Fibroblast of skin of right quadriceps (primary cell): ENCODE results near the gene CEACAM5.
"Not testable (repeated sequence)": the region's sequence is repeated elsewhere in the genome, so short reads cannot be mapped to it uniquely, and the experiment has no call there.

ENCODE experiments used
- DNase-seq: peaks from one replicate; pipeline ENCODE4 v3.0.0-alpha.2; 2013

Gene CEACAM5

DNA sequence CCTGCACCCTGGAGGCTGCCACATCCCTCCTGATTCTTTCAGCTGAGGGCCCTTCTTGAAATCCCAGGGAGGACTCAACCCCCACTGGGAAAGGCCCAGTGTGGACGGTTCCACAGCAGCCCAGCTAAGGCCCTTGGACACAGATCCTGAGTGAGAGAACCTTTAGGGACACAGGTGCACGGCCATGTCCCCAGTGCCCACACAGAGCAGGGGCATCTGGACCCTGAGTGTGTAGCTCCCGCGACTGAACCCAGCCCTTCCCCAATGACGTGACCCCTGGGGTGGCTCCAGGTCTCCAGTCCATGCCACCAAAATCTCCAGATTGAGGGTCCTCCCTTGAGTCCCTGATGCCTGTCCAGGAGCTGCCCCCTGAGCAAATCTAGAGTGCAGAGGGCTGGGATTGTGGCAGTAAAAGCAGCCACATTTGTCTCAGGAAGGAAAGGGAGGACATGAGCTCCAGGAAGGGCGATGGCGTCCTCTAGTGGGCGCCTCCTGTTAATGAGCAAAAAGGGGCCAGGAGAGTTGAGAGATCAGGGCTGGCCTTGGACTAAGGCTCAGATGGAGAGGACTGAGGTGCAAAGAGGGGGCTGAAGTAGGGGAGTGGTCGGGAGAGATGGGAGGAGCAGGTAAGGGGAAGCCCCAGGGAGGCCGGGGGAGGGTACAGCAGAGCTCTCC, 6.9 kb upstream of the CEACAM5 start:
- no peak for DNase-seq

DNA sequence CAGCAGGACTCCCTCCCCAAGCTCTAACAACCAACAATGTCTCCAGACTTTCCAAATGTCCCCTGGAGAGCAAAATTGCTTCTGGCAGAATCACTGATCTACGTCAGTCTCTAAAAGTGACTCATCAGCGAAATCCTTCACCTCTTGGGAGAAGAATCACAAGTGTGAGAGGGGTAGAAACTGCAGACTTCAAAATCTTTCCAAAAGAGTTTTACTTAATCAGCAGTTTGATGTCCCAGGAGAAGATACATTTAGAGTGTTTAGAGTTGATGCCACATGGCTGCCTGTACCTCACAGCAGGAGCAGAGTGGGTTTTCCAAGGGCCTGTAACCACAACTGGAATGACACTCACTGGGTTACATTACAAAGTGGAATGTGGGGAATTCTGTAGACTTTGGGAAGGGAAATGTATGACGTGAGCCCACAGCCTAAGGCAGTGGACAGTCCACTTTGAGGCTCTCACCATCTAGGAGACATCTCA, 6.2 kb upstream of the CEACAM5 start:
- peak; percentile 34 for DNase-seq

DNA sequence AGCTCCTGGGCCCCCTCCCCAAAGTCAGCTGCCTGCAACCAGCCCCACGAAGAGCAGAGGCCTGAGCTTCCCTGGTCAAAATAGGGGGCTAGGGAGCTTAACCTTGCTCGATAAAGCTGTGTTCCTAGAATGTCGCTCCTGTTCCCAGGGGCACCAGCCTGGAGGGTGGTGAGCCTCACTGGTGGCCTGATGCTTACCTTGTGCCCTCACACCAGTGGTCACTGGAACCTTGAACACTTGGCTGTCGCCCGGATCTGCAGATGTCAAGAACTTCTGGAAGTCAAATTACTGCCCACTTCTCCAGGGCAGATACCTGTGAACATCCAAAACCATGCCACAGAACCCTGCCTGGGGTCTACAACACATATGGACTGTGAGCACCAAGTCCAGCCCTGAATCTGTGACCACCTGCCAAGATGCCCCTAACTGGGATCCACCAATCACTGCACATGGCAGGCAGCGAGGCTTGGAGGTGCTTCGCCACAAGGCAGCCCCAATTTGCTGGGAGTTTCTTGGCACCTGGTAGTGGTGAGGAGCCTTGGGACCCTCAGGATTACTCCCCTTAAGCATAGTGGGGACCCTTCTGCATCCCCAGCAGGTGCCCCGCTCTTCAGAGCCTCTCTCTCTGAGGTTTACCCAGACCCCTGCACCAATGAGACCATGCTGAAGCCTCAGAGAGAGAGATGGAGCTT, 4.7 kb upstream of the CEACAM5 start:
- no peak for DNase-seq

DNA sequence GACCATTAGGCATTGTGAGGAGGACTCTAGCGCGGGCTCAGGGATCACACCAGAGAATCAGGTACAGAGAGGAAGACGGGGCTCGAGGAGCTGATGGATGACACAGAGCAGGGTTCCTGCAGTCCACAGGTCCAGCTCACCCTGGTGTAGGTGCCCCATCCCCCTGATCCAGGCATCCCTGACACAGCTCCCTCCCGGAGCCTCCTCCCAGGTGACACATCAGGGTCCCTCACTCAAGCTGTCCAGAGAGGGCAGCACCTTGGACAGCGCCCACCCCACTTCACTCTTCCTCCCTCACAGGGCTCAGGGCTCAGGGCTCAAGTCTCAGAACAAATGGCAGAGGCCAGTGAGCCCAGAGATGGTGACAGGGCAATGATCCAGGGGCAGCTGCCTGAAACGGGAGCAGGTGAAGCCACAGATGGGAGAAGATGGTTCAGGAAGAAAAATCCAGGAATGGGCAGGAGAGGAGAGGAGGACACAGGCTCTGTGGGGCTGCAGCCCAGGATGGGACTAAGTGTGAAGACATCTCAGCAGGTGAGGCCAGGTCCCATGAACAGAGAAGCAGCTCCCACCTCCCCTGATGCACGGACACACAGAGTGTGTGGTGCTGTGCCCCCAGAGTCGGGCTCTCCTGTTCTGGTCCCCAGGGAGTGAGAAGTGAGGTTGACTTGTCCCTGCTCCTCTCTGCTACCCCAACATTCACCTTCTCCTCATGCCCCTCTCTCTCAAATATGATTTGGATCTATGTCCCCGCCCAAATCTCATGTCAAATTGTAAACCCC, 2.8 kb upstream of the CEACAM5 start:
- DNase-seq = peak; percentile 9

DNA sequence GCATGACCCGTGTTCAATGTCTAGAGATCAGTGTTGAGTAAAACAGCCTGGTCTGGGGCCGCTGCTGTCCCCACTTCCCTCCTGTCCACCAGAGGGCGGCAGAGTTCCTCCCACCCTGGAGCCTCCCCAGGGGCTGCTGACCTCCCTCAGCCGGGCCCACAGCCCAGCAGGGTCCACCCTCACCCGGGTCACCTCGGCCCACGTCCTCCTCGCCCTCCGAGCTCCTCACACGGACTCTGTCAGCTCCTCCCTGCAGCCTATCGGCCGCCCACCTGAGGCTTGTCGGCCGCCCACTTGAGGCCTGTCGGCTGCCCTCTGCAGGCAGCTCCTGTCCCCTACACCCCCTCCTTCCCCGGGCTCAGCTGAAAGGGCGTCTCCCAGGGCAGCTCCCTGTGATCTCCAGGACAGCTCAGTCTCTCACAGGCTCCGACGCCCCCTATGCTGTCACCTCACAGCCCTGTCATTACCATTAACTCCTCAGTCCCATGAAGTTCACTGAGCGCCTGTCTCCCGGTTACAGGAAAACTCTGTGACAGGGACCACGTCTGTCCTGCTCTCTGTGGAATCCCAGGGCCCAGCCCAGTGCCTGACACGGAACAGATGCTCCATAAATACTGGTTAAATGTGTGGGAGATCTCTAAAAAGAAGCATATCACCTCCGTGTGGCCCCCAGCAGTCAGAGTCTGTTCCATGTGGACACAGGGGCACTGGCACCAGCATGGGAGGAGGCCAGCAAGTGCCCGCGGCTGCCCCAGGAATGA, 1.5 kb upstream of the CEACAM5 start:
- peak; percentile 9 for DNase-seq

DNA sequence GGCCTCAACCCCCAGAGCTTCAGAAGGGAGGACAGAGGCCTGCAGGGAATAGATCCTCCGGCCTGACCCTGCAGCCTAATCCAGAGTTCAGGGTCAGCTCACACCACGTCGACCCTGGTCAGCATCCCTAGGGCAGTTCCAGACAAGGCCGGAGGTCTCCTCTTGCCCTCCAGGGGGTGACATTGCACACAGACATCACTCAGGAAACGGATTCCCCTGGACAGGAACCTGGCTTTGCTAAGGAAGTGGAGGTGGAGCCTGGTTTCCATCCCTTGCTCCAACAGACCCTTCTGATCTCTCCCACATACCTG, 969 bp upstream of the CEACAM5 start:
- DNase-seq = no peak

DNA sequence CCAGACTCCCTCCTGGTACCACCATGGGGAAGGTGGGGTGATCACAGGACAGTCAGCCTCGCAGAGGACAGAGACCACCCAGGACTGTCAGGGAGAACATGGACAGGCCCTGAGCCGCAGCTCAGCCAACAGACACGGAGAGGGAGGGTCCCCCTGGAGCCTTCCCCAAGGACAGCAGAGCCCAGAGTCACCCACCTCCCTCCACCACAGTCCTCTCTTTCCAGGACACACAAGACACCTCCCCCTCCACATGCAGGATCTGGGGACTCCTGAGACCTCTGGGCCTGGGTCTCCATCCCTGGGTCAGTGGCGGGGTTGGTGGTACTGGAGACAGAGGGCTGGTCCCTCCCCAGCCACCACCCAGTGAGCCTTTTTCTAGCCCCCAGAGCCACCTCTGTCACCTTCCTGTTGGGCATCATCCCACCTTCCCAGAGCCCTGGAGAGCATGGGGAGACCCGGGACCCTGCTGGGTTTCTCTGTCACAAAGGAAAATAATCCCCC, 505 bp upstream of the CEACAM5 start:
- no peak for DNase-seq

DNA sequence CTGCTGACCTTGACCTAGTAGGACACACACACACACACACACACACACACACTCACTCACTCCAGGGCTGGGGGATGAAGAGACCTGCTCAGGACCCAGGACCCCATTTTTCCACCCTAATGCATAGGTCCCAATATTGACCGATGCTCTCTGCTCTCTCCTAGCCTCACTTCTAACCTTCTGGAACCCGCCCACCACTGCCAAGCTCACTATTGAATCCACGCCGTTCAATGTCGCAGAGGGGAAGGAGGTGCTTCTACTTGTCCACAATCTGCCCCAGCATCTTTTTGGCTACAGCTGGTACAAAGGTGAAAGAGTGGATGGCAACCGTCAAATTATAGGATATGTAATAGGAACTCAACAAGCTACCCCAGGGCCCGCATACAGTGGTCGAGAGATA, 1.1 kb downstream of the CEACAM5 start:
- not testable (repeated sequence) for DNase-seq

DNA sequence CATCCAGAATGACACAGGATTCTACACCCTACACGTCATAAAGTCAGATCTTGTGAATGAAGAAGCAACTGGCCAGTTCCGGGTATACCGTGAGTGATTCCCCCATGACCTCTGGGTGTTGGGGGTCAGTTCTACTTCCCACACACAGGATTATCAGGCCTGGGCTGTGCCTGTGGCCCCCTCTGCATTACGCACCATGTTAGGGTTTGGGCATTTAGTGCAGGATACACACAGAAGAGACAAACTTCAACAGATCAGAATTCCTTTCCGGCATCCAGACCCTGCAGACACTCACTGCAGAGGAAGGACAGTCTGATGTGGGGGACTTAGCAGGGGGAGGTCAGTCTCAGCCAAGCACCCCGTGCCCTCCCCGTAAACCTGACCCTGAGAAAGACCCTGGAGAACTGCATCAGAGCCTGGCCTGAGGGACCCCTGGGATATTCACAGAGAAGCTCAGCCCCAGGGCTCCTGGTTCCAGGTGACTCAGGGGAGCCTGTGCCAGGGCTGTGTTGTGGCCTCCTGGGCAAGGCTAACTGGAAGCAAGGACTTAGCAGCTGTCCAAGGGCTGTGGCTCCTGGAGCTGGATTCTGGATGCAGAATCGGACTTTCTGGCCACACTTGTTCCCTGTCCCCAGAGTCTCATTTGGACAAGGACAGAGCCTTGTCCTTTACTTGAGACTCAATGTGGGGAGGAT, 1.7 kb downstream of the CEACAM5 start:
- no peak for DNase-seq

DNA sequence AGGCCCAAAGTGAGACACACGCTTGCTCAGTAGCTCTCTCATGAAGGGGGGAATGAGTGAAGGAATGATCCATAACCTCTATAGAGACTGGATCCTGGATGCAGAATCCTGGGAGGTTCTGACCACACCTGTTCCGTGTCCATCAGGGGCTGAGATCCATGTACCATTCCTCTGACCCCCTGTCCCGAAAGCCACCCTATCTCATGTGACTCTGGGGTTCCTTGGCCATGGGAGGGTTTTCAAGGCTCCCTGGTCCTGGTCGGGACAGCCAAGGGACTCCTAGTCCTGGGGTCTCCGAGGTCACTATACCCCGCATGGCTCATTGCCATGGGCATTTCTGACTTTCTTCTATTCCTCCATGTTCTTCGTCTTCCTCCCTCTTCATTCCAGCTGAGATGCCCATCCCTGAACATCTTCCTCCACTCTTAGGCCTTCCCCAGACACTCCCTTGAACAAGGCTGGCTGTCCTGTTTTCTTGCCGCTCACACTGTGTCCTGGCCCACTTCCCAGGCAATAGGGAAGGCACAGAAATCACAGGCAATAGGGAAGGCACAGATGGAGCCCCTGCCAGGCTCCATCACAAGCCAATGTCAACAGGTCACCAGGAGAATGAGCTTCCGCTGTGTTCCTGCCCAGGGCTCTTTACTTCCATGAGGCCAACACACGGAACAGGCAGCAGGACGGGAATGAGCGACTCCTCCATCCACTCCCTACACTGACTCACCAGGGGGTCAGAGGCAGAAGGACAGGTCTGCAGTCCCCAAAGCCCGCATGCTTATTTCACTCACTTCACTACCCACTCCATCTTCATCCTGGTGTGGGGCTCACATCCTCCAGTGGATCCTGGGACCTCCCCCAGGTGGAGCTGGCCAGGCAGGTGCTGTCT, 3.2 kb downstream of the CEACAM5 start:
- DNase-seq = no peak

DNA sequence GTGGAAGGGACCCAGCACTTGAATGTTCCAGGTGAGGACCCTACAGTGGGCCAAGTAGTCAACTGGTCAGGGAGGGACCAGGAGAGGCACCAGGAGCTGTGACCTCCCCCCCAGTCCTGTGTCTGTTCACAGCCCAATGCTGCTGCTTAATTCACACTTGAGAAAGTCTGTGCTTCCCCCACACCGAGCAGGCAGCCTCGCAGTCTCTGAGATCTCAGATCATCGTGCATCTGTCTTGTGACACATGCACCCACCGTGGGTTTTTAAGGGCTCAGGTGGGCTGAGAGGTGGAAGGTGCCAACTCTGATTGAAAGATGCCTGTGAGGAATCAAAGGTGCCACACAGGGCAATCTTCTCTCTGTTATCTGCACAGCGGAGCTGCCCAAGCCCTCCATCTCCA, 6.2 kb downstream of the CEACAM5 start:
- no peak for DNase-seq

DNA sequence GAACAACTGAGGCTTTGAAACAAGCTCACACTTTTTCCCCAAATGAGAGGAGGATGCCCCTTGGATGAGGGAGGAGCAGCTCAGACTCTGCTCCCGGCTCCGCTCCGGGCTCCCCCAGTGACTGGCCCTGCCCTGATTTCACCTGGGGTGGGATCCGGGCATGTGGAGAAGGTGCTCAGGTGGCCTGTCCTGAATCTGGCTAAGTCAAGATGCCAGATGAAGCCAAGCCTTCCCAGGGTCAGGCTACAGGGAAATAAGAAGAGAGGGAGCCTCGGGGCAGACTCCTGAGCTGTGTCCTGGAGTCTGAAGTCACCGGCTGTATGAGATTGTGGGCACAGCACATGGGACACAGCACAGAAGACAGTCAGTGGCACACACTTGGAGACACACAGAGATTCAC, 10.3 kb downstream of the CEACAM5 start:
- no peak for DNase-seq

DNA sequence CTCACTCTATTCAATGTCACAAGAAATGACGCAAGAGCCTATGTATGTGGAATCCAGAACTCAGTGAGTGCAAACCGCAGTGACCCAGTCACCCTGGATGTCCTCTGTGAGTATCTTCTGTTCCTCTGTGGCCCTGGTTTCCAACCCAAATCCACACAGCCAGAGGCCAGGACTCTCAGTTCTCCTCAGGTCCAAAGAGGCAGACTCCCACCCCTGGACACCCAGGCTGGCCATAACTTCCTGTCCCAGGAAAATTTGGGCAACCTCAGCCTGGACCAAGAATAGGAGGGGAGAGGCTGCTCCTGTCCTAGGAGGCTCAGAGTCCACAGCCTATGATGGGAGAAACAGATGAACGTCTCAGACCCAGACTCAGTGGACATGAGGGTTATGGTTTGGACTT, 11.7 kb downstream of the CEACAM5 start:
- no peak for DNase-seq

DNA sequence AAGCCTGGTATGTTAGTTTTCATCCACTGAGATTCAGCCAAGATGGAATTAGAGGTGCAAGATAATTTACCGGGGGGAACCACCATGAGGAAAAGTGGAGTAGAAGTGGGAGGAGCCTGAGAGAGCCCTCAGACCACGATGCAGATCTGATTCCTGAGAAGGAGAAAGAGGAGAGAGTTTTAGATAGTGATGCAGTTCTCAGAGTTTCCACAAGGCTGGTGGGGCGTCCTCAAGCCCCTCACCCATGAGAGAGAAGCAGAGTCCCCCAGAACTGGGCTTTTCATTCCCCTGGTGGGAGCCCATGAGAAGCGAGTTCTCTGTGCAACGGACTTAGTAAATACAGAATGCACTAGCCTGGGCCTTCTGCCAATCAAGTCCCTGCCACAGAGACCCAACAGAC, 18.1 kb downstream of the CEACAM5 start:
- DNase-seq = no peak

DNA sequence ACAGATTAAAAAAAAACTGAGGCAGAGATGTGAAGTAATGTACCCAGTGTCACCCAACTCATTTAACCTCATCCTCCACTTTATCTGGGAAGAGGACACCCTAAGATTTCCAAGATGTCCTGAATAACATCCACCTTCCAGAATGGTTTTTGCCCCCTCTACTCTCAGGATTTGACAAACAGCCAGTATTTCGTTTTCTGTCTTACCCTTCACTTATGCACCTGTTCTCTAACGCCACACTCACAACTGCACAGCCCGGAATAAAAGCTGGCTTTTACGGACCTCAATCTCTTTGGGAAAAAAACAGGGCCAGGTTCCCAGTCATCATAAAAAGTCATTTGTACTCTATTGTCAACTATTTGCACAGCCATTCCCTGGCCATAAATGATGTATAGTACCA, 25.7 kb downstream of the CEACAM5 start:
- no peak for DNase-seq

DNA sequence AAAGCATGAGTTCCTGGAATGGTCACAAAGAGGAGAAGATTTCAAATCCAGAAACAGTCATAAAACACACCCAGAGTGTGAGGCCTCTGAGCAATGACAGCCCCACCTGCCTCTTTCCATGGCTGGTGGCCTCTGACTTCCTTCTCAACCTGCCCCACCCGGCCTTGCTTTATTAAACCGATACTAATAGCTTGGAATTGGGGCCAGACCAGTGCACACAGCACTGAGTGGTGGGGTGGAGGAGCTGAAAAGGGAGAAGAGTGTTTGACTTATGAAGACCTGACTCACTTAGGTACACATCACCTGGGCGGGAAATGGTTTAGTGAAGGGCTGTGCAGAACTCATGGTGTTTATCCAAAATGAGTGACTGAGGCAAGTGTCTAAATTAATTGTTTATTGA, 26.2 kb downstream of the CEACAM5 start:
- DNase-seq = no peak

DNA sequence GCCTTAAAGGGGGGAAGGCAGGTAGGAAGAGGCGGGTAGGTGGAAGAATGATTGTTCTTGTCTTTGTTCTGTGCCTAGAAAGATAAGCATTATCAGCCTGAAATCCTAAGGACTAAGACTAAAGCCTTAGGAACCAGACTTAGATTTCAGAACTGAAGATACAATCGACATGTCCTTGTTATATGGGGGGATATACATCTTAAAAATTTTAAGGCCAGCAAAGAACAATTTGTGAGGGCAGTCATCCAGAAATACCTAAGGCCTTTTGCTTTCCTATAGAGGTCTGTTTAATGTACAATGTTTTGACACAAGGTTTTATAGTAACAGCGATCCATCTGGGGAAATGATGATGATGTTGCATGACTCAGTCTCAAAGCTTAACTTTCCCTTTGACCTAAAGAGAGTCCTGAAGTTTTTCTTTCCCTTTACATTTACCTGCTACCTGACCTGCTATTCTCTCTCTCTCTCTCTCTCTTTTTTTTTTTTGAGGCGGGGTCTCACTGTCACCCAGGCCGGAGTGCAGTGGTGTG, 26.7 kb downstream of the CEACAM5 start:
- DNase-seq = no peak

DNA sequence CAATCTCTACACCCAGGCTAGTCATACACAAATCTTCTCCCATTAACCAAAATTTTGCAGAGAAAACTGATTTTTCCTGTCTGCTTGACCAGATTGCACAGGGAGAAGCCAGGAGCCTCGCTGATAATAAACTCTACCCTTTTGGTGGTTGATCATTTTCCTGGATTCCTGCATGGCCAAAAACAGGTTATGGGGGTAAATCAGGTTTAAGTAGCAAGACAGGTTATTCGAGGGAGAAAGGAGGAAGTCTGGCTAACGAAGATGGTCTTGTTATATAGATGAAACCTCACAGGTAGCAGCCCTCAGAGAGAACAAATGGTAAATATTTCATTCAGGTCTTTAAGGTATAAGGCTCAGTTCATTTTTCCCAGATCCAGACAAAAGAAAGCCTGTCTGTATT, 30.9 kb downstream of the CEACAM5 start:
- no peak for DNase-seq

DNA sequence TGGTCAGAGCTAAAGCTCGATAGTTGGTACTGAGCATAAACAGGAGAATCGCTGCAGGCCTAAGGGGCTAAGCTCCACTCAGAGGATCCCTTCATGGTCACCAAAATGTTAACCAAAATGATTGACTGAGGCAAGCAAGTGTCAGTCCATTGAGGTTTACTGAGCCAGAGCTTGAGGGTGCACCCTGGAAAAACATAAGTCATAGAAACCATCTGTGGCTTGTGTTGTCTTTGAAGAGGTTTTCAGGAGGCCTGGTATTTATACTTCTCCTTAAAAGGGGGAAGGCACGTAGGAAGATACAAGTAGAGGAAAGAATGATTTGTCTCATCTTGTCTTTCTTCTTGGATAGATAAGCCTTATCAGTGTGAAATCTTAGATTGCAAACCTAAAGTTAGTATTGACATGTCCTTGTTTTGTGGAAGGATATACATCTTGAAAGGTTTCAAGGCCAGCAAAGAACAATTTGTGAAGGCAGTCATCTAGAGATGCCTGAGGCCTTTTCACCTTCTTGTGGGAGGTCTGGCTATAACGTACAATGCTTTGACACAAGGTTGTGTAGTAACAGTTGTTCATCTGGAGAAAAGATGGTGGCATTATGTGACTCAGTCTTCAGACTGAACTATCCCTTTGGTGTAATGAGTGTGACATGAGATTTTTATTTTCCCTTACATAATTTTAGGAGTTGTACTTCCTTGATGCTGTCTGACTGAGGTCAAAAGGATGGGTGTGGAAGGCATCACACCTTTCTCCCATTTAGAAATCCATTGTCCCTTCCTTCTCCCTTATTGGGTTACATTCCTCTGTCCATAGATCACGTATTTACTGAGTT, 32.2 kb downstream of the CEACAM5 start:
- DNase-seq = no peak

DNA sequence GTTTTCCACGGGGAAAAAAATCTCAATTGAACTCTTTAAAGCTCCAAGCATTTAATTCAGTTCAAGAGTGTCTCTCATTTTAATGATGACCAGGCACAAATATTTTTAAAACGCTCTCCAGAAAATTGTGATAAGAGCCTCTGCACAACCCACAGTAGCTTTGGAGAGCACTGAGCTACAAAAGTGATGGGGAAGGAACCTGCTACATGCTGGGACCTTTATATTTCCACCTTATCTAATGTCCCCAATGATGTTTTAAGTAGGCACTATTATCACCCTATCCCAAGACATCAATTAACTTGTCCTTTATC, 32.8 kb downstream of the CEACAM5 start:
- DNase-seq = no peak

DNA sequence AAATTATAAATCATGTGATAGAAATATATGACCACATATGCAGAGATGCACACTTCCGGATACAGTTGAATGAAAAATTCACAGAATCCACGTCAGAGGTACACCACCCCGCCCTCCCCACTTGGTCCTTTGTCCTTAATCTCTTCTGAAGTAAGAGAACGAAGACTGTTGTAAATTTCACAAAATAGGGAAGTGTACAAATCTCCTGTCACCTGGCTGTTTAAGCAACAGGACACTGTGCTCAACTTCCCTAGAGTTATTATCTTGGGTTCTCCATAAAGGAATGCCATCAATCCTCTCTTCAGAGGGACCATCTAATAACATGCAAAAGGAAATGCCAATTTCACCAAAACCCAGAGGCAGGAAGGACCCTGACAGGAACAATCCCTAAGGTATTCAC, 36.4 kb downstream of the CEACAM5 start:
- DNase-seq = no peak
